Panc1 (cell line): ENCODE data around the gene GNL1. TPM values are rescaled to one million over a fixed set of nuclear protein-coding genes. Genes with fewer than 3 reads are reported as not detected.
A peak's percentile ranks its signal among the peaks of the same experiment; 100 is the strongest.
"Not testable (repeated sequence)": the region's sequence is repeated elsewhere in the genome, so short reads cannot be mapped to it uniquely, and the experiment has no call there.

Experiments
- ATAC-seq: fragments of 200-7000 bp; cut with Tn5 transposase; 2 replicates; pipeline ENCODE4 v1.9.1; 2020; ENCODE audit warnings: mild to moderate bottlenecking, moderate library complexity
- BruUV-seq: library from RNA; stranded (reverse); fragments of 400-500 nt; replicated peaks from 2 replicates; lab custom pipeline; 2021; lab: Mats Ljungman, UMichigan
- CTCF ChIA-PET: fragments of 300-600 bp; sonication (Branson Sonifier 250); formaldehyde crosslinking; loops from one replicate; lab custom pipeline; 2022; ENCODE audit warnings: antibody characterized with exemption; lab: Charles Lee
- POLR2A ChIA-PET: fragments of 300-600 bp; sonication (Branson Sonifier 250); formaldehyde crosslinking; loops from one replicate; lab custom pipeline; 2022; ENCODE audit warnings: antibody characterized with exemption; lab: Charles Lee
- DNase-seq: peaks from one replicate; pipeline ENCODE4 v3.0.0-alpha.2; 2010; ENCODE audit warnings: low read depth, low spot score
- H3K27ac ChIP-seq: 2 replicates; pipeline ENCODE4 v1.5.1; 2011; ENCODE audit warnings: mild to moderate bottlenecking, low read length, inconsistent platforms
- H3K27me3 ChIP-seq: fragments of 200-500 bp; sonication (Bioruptor generic); 2 replicates; pipeline ENCODE4 v1.6.0; 2014; ENCODE audit warnings: low read length, inconsistent platforms; ENCODE audit not compliant: control insufficient read depth, insufficient read depth
- H3K36me3 ChIP-seq: fragments of 200-500 bp; sonication (Bioruptor generic); 2 replicates; pipeline ENCODE4 v1.5.1; 2014; ENCODE audit warnings: inconsistent platforms, mild to moderate bottlenecking, low read length, moderate library complexity; ENCODE audit not compliant: control insufficient read depth, insufficient read depth
- H3K4me1 ChIP-seq: 2 replicates; pipeline ENCODE4 v1.5.1; 2011; ENCODE audit warnings: inconsistent platforms, mild to moderate bottlenecking, low read length, moderate library complexity; ENCODE audit not compliant: control insufficient read depth, insufficient read depth
- H3K4me3 ChIP-seq, 2 experiments: 2 replicates each; pipeline ENCODE4 v1.5.1; 2011 to 2012; ENCODE audit warnings: low read depth in 2 of 2, low read length in 2 of 2, mild to moderate bottlenecking in 2 of 2, inconsistent platforms in 1 of 2, moderate library complexity in 1 of 2
- H3K9me3 ChIP-seq: fragments of 200-500 bp; sonication (Bioruptor generic); 2 replicates; pipeline ENCODE4 v1.5.1; 2014; ENCODE audit warnings: low read depth, mild to moderate bottlenecking, inconsistent platforms, low read length, moderate library complexity; ENCODE audit not compliant: control insufficient read depth, insufficient read depth
- POLR2AphosphoS5 ChIP-seq: IDR thresholded peaks from 2 replicates; pipeline ENCODE4 v1.6.1; 2012; ENCODE audit warnings: mild to moderate bottlenecking, low read depth, low read length, moderate library complexity
- SIN3A ChIP-seq: IDR thresholded peaks from 2 replicates; pipeline ENCODE4 v1.6.1; 2012; ENCODE audit warnings: low read depth, mild to moderate bottlenecking, low read length, moderate library complexity, borderline replicate concordance; ENCODE audit not compliant: insufficient read depth
- TCF7L2 ChIP-seq: IDR thresholded peaks from 2 replicates; pipeline ENCODE4 v1.6.1; 2011; ENCODE audit warnings: mild to moderate bottlenecking, low read depth, low read length, inconsistent platforms
- in situ Hi-C: cut with HindIII; loops from 2 replicates; pipeline ENCODE4 v1.10.0; 2016; ENCODE audit warnings: low sequenced_read_pairs, low pct_unique_long_range_greater_than_20kb
- intact Hi-C: fragments of 100-400 bp; cut with micrococcal nuclease; formaldehyde crosslinking; loops from one replicate; pipeline ENCODE4 v1.10.0; 2022; ENCODE audit not compliant: unreplicated experiment
- total RNA-seq: library from RNA; stranded (reverse); gene quantifications from one replicate; pipeline ENCODE4 v1.2.1, GENCODE V29; 2021; ENCODE audit not compliant: unreplicated experiment
- TF ChIP-seq, protein P1 (sequence below), 2 experiments: IDR thresholded peaks; 2 replicates each; pipeline ENCODE4 v1.6.1; 2011 to 2012; ENCODE audit warnings: low read depth in 2 of 2, control low read depth in 1 of 2, low read length in 1 of 2, mild to moderate bottlenecking in 1 of 2, moderate library complexity in 1 of 2; ENCODE audit not compliant: insufficient read depth in 1 of 2
- TF ChIP-seq, protein P2 (sequence below): fragments of 450-650 bp; IDR thresholded peaks from 2 replicates; pipeline ENCODE4 v1.5.1; 2017; ENCODE audit warnings: mild to moderate bottlenecking

Gene GNL1
- total RNA-seq, 1 experiment from 2014 or later, result 90.6 TPM

DNA sequence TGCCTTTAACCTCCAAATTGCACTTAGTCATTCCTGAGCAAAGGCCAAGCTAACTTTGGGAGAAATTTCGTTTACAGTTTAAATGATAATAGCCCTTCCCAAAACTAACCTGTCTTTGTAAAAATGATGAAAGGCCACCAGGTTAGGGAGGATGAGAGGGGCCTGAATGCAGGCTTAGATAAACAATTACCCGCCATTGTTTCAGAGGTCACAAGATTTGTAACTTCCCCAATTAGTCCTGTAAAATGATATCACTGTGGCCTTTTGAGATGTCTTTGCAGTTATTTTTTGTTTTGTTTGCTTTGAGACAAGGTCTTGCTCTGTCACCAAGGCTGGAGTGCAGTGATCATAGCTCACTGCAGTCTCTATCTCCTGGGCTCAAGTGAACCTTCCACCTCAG lies 26.3 kb downstream of the GNL1 start:
- no peaks in the 10 kb centered on the region for H3K9me3 ChIP-seq
- H3K27me3 ChIP-seq, result no peaks in the 10 kb centered on the region
- intact Hi-C loops, result no loop called here
- H3K4me1 ChIP-seq, result no peaks in the 10 kb centered on the region
- DNase-seq (no peak), ATAC-seq (no peak)
- in situ Hi-C loops, result no loop called here
- TF ChIP-seq TCF7L2, result no peak
- TF ChIP-seq SIN3A, result no peak
- TF ChIP-seq POLR2AphosphoS5, result no peak
- TF ChIP-seq, protein P1, sequence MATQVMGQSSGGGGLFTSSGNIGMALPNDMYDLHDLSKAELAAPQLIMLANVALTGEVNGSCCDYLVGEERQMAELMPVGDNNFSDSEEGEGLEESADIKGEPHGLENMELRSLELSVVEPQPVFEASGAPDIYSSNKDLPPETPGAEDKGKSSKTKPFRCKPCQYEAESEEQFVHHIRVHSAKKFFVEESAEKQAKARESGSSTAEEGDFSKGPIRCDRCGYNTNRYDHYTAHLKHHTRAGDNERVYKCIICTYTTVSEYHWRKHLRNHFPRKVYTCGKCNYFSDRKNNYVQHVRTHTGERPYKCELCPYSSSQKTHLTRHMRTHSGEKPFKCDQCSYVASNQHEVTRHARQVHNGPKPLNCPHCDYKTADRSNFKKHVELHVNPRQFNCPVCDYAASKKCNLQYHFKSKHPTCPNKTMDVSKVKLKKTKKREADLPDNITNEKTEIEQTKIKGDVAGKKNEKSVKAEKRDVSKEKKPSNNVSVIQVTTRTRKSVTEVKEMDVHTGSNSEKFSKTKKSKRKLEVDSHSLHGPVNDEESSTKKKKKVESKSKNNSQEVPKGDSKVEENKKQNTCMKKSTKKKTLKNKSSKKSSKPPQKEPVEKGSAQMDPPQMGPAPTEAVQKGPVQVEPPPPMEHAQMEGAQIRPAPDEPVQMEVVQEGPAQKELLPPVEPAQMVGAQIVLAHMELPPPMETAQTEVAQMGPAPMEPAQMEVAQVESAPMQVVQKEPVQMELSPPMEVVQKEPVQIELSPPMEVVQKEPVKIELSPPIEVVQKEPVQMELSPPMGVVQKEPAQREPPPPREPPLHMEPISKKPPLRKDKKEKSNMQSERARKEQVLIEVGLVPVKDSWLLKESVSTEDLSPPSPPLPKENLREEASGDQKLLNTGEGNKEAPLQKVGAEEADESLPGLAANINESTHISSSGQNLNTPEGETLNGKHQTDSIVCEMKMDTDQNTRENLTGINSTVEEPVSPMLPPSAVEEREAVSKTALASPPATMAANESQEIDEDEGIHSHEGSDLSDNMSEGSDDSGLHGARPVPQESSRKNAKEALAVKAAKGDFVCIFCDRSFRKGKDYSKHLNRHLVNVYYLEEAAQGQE (IDR thresholded peaks at IDR 0.05; ENCODE audit: insufficient read depth in 1 of 2, low read depth in 2 of 2, low read length in 1 of 2), result no peak
- TF ChIP-seq, protein P2, sequence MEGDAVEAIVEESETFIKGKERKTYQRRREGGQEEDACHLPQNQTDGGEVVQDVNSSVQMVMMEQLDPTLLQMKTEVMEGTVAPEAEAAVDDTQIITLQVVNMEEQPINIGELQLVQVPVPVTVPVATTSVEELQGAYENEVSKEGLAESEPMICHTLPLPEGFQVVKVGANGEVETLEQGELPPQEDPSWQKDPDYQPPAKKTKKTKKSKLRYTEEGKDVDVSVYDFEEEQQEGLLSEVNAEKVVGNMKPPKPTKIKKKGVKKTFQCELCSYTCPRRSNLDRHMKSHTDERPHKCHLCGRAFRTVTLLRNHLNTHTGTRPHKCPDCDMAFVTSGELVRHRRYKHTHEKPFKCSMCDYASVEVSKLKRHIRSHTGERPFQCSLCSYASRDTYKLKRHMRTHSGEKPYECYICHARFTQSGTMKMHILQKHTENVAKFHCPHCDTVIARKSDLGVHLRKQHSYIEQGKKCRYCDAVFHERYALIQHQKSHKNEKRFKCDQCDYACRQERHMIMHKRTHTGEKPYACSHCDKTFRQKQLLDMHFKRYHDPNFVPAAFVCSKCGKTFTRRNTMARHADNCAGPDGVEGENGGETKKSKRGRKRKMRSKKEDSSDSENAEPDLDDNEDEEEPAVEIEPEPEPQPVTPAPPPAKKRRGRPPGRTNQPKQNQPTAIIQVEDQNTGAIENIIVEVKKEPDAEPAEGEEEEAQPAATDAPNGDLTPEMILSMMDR, result no peak
- POLR2A ChIA-PET, result no interaction called here
- CTCF ChIA-PET, result interaction anchor here (0.7 to 0.8 kb wide), 2 partner anchors 15 to 77 kb away, joined by 3 read pairs; no protein-coding TSS in a partner anchor
- no TSS peak for BruUV-seq
- no peaks in the 10 kb centered on the region for H3K36me3 ChIP-seq
- H3K4me3 ChIP-seq, result no peak overlapping the region
- H3K27ac ChIP-seq, result no peak overlapping the region

DNA sequence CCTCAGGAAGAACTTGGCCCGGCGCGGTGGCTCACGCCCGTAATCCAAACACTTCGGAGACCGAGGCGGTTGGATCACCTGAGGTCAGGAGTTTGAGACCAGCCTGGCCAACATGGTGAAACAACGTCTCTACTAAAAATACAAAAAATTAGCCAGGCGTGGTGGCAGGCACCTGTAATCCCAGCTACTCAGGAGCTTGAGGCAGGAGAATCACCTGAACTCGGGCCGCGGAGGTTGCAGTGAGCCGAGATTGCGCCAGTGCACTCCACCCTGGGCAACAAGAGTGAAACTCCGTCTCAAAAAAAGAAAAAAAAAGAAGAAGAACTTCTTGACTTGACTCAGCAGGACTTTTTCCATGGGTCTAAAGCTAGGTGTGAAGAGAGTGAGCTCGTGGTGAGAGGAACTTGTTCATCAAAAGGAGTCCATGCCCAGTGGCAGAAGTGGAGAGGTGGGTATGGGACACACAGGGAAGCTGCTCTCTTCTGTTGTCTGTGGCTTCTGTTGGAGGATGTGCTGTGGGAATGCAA lies 26.9 kb downstream of the GNL1 start:
- H3K9me3 ChIP-seq, H3K4me1 ChIP-seq, intact Hi-C loops, H3K27ac ChIP-seq, H3K4me3 ChIP-seq, BruUV-seq, ATAC-seq, POLR2A ChIA-PET, H3K36me3 ChIP-seq, H3K27me3 ChIP-seq, in situ Hi-C loops, DNase-seq: not testable (repeated sequence)
- CTCF ChIA-PET, result interaction anchor here (0.7 kb wide), 1 partner anchor 76 kb away, joined by 3 read pairs; no protein-coding TSS in a partner anchor

DNA sequence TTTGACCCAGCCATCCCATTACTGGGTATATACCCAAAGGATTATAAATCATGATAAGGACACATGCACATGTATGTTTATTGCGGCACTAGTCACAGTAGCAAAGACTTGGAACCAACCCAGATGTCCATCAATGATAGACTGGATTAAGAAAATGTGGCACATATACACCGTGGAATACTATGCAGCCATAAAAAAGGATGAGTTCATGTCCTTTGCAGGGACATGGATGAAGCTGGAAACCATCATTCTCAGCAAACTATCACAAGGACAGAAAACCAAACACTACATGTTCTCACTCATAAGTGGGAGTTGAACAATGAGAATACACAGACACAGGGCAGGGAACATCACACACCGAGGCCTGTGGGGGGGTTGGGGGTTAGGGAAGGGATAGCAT lies 29.8 kb downstream of the GNL1 start:
- ATAC-seq, H3K36me3 ChIP-seq, H3K27ac ChIP-seq, H3K9me3 ChIP-seq, BruUV-seq, H3K4me3 ChIP-seq, CTCF ChIA-PET, DNase-seq, intact Hi-C loops, H3K4me1 ChIP-seq, in situ Hi-C loops, H3K27me3 ChIP-seq: not testable (repeated sequence)
- POLR2A ChIA-PET, result interaction anchor here (0.6 kb wide), 1 partner anchor 137 kb away, joined by 5 read pairs; no protein-coding TSS in a partner anchor

DNA sequence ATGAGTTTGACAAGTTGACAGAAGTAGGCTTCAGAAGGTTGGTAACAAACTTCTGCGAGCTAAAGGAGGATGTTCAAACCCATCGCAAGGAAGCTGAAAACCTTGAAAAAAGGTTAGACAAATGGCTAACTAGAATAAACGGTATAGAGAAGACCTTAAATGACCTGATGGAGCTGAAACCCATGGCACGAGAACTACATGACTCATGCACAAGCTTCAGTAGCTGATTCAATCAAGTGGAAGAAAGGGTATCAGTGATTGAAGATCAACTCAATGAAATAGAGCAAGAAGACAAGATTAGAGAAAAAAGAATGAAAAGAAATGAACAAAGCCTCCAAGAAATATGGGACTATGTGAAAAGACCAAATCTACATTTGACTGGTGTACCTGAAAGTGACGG lies 34.3 kb downstream of the GNL1 start:
- CTCF ChIA-PET, ATAC-seq, intact Hi-C loops, H3K27me3 ChIP-seq, BruUV-seq, H3K9me3 ChIP-seq, H3K36me3 ChIP-seq, H3K27ac ChIP-seq, in situ Hi-C loops, H3K4me3 ChIP-seq, DNase-seq, H3K4me1 ChIP-seq: not testable (repeated sequence)
- POLR2A ChIA-PET, result interaction anchor here (0.7 kb wide), 1 partner anchor 10 kb away, joined by 5 read pairs; no protein-coding TSS in a partner anchor

DNA sequence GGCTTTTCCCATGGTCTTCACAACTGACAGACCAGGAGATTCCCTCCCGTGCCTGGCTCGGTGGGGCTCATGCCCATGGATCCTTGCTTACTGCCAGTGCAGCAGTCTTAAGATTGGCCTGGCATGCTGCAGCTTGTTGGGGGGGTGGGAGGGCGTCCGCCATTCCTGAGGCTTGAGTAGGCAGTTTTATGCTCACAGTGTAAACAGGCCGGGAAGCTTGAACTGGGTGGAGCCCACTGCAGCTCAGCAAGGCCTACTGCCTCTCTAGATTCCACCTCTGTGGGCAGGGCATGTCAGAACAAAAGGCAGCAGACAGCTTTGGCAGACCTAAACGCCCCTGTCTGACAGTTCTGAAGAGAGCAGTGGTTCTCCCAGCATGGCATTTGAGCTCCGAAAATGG lies 35.2 kb downstream of the GNL1 start:
- CTCF ChIA-PET, H3K27me3 ChIP-seq, intact Hi-C loops, in situ Hi-C loops, H3K4me3 ChIP-seq, H3K4me1 ChIP-seq, H3K27ac ChIP-seq, DNase-seq, H3K9me3 ChIP-seq, BruUV-seq, H3K36me3 ChIP-seq: not testable (repeated sequence)
- peak; percentile 31; the same call in 1 of the 2 replicates for ATAC-seq
- POLR2A ChIA-PET, result interaction anchor here (0.7 kb wide), 1 partner anchor 9 kb away, joined by 5 read pairs; no protein-coding TSS in a partner anchor
